Calu3 (cell line): ENCODE data around the gene STIMATE. TPM values are rescaled to one million over a fixed set of nuclear protein-coding genes. Genes with fewer than 3 reads are reported as not detected.

ENCODE experiments used
- BruUV-seq: library from RNA; stranded (reverse); fragments of 400-500 nt; replicated peaks from 2 replicates; lab custom pipeline; 2021; lab: Mats Ljungman, UMichigan
- CTCF ChIA-PET: fragments of 300-600 bp; sonication (Branson Sonifier 250); formaldehyde crosslinking; loops from one replicate; lab custom pipeline; 2022; ENCODE audit warnings: antibody characterized with exemption; lab: Charles Lee
- DNase-seq: peaks from one replicate; pipeline ENCODE4 v3.0.0; 2022
- H3K27ac Mint-ChIP-seq: one replicate; pipeline ENCODE4 v1.8.0; 2022; ENCODE audit warnings: mixed read lengths; ENCODE audit not compliant: unreplicated experiment
- H3K27me3 Mint-ChIP-seq: one replicate; pipeline ENCODE4 v1.8.0; 2022; ENCODE audit warnings: mixed read lengths; ENCODE audit not compliant: unreplicated experiment
- H3K36me3 Mint-ChIP-seq: one replicate; pipeline ENCODE4 v1.8.0; 2022; ENCODE audit warnings: mild to moderate bottlenecking, moderate library complexity, mixed read lengths; ENCODE audit not compliant: insufficient read depth, unreplicated experiment
- H3K4me1 Mint-ChIP-seq: one replicate; pipeline ENCODE4 v1.8.0; 2022; ENCODE audit warnings: mild to moderate bottlenecking, low read depth, mixed read lengths; ENCODE audit not compliant: unreplicated experiment
- H3K4me3 Mint-ChIP-seq: one replicate; pipeline ENCODE4 v1.8.0; 2022; ENCODE audit warnings: mild to moderate bottlenecking, low read depth, moderate library complexity, mixed read lengths; ENCODE audit not compliant: unreplicated experiment
- H3K9me3 Mint-ChIP-seq: one replicate; pipeline ENCODE4 v1.8.0; 2022; ENCODE audit warnings: low read depth, mixed read lengths; ENCODE audit not compliant: unreplicated experiment
- intact Hi-C: fragments of 100-400 bp; cut with micrococcal nuclease; formaldehyde crosslinking; loops from one replicate; pipeline ENCODE4 v1.10.0; 2022; ENCODE audit not compliant: unreplicated experiment
- total RNA-seq: library from RNA; stranded (reverse); gene quantifications from 2 replicates; pipeline ENCODE4 v1.2.3, GENCODE V29; 2022
- TF ChIP-seq, protein P1 (sequence below): fragments of 200-600 bp; IDR thresholded peaks from one replicate; pipeline ENCODE4 v1.8.0; 2022; ENCODE audit warnings: antibody characterized with exemption; ENCODE audit not compliant: unreplicated experiment

STIMATE gene
- total RNA-seq, 1 experiment from 2014 or later: 11.7 TPM

DNA sequence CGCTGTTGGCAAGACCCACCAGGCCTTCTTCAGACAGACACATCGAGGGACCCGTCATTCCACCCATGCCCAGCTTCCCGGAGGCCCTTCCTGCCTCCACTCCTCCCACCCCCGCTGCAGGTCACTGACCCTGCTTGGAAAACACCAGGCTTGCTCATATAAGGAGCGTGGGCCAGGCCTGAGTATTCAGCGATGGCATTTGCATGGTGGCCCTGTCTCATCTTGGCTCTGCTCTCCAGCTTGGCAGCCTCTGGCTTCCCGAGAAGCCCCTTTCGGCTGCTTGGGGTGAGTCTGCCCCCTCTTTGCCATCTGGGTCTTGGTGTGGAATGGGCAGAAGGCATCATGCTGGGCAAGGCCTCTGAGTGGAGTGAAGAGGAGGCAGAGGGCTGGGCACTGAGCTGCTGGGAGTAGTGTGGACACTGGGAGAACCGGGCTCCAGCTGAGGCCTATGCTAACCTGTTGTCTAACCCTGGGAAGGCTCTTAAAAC is 102.7 kb downstream of the STIMATE start, which contains the start of gene ITIH3:
Gene ITIH3, plus strand, starts transcription at position 185 of the 488 bp plus-strand sequence. Its CDS starts 8 bp downstream, at position 193.
- CTCF ChIA-PET: no interaction called here
- Mint-ChIP-seq H3K36me3 (no peaks in the 10 kb centered on the region), H3K4me1 (no peaks in the 10 kb centered on the region), H3K27ac (no peak within 1 kb of the TSS), H3K27me3 (peaks cover 40% of the 10 kb centered on the region), H3K9me3 (no peaks in the 10 kb centered on the region), H3K4me3 (no peak within 1 kb of the TSS)
- intact Hi-C loops: no loop called here
- TF ChIP-seq, protein P1, sequence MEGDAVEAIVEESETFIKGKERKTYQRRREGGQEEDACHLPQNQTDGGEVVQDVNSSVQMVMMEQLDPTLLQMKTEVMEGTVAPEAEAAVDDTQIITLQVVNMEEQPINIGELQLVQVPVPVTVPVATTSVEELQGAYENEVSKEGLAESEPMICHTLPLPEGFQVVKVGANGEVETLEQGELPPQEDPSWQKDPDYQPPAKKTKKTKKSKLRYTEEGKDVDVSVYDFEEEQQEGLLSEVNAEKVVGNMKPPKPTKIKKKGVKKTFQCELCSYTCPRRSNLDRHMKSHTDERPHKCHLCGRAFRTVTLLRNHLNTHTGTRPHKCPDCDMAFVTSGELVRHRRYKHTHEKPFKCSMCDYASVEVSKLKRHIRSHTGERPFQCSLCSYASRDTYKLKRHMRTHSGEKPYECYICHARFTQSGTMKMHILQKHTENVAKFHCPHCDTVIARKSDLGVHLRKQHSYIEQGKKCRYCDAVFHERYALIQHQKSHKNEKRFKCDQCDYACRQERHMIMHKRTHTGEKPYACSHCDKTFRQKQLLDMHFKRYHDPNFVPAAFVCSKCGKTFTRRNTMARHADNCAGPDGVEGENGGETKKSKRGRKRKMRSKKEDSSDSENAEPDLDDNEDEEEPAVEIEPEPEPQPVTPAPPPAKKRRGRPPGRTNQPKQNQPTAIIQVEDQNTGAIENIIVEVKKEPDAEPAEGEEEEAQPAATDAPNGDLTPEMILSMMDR: no peak
- DNase-seq: no peak
- BruUV-seq: no TSS peak

DNA sequence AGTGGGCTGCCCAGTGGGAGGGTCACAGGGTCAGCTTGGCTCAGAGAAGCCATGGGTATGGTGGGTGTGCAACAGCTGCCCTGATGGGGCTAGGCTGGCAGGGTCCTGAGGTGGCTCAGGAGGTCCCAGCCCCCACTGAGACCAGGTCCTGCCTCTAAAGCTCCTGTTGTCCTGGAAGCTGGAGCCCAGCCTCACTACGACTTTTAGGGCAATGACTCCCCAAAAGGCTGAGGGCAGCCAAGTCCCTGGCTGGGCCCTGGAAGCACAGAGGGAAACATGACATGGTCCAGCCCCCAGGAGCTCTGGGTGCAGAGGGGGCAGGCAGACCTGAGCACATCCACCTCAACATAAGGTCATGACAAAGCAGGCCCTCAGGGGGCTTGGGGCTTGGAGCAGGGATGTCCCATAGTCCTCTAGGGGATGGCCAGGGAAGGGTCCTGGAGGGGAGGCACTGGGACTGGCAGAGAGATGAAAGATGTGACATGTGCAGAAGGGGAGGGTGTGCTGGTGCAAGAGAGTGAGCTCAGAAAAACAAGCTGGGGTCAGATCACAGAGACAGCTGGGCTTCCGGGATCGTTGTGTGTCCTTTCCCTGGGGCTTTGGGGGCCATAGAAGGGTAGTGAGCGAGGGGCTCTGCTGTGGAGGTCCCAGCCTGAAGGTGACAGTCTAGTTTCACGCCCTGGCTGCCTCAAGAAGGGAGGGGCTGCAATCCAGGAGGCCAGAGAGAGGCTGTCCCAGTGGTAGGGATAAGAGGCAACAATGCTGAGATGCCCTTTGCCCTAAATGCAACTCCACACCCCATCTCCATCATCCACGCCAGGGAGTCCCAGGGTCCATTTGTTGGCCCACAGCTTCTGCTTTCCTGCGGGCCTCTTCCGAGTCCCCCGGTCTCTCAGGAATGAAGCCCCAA is 103.4 kb downstream of the STIMATE start:
- H3K36me3 Mint-ChIP-seq: no peaks in the 10 kb centered on the region
- no peaks in the 10 kb centered on the region for H3K9me3 Mint-ChIP-seq
- no peak for DNase-seq
- peaks cover 47% of the 10 kb centered on the region for H3K27me3 Mint-ChIP-seq
- intact Hi-C loops: no loop called here
- H3K27ac Mint-ChIP-seq: no peak overlapping the region
- CTCF ChIA-PET: interaction anchor here (0.7 kb wide), 1 partner anchor 43 kb away, joined by 4 read pairs; no protein-coding TSS in a partner anchor
- no peaks in the 10 kb centered on the region for H3K4me1 Mint-ChIP-seq
- BruUV-seq: no TSS peak
- no peak overlapping the region for H3K4me3 Mint-ChIP-seq
- TF ChIP-seq, protein P1: no peak

DNA sequence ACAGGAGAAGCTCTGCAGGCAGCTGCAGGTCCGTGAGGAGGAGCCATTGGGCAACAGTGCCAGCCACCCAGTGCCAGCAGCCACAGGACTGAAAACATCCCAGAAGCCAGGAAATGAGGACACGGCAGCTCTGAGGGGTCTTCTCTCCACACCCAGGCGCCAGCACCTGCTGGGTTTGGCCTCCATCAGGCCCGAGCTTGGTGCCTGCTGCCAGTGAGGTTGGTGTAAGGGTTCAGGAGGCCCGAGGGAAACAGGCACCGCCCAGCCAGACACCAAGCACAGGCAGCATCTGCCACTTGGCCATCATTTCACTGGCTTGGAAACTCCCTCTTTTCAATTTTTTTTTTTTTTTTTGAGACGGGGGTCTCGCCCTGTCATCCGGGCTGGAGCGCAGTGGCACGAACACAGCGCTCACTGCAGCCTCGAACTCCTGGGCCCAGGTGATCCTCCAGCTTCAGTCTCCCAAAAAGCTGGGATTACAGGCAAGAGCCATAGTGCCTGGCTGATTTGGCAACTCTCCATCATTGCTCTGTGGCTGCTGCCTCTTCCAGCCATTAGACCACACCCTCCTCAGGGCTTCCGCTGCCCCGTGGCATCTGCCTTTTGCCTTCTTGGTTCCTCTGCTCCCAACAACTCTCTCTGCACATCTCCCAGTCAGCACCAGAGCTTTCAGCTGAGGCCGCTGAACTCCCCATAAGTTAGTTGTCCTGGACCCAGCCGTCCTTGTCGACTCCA is 104.2 kb downstream of the STIMATE start:
- intact Hi-C loops: no loop called here
- no TSS peak for BruUV-seq
- Mint-ChIP-seq H3K9me3 (no peaks in the 10 kb centered on the region), H3K4me1 (no peaks in the 10 kb centered on the region), H3K27me3 (peaks cover 55% of the 10 kb centered on the region), H3K4me3 (no peak overlapping the region), H3K36me3 (no peaks in the 10 kb centered on the region), H3K27ac (no peak overlapping the region)
- TF ChIP-seq, protein P1: no peak
- CTCF ChIA-PET: interaction anchor here (0.7 to 1.2 kb wide), 3 partner anchors 15 to 44 kb away, joined by 3 to 4 read pairs (median 4); partner anchors contain the start of genes ITIH1 and NEK4
- DNase-seq: no peak

DNA sequence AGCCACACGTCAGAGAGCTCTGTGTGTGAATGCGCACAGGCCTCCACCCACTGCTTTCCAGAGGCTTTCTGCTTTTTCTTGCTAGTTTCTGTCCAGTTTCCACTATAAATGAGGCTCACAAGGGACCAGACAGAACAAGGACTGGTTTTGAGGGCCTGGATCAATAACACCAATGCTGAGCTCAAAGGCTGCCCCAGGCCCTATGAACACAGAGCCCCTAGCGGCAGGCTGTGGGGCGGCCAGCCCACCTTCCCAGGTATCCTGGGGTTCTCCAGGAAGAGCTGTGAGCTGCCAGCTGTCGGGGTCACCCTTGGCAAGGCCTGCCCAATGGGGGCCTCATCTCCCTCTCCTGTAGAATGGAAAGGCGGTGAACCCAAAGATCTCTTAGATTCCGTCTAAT is 104.9 kb downstream of the STIMATE start:
- CTCF ChIA-PET: interaction anchor here (1.0 to 1.2 kb wide), 2 partner anchors 15 to 21 kb away, joined by 3 to 4 read pairs; partner anchors contain the start of genes ITIH1 and NEK4
- DNase-seq: no peak
- no TSS peak for BruUV-seq
- Mint-ChIP-seq H3K36me3 (no peaks in the 10 kb centered on the region), H3K27ac (no peak overlapping the region), H3K4me3 (no peak overlapping the region), H3K9me3 (no peaks in the 10 kb centered on the region), H3K4me1 (no peaks in the 10 kb centered on the region), H3K27me3 (peaks cover 63% of the 10 kb centered on the region)
- intact Hi-C loops: no loop called here
- TF ChIP-seq, protein P1: no peak
